K562 (cell line): ENCODE measurements around the gene CNIH4. TPM values are rescaled to one million over a fixed set of nuclear protein-coding genes. Genes with fewer than 3 reads are reported as not detected.

Experiments used
- ATF1 ChIP-seq, 2 experiments: fragments of 450-650 bp in 1 of 2; IDR thresholded peaks; 2 replicates each; pipeline ENCODE4 v1.6.1; 2016; ENCODE audit warnings: missing compliant biosample characterization in 1 of 2, missing genetic modification characterization in 1 of 2
- BRD9 ChIP-seq: fragments of 450-650 bp; IDR thresholded peaks from 2 replicates; pipeline ENCODE4 v1.6.1; 2018; ENCODE audit warnings: low read depth; ENCODE audit not compliant: partially characterized antibody
- MAFK ChIP-seq: IDR thresholded peaks from 2 replicates; pipeline ENCODE4 v1.6.1; 2011; ENCODE audit warnings: low read length, improper control_type of control experiment
- NELFE ChIP-seq: IDR thresholded peaks from 2 replicates; pipeline ENCODE4 v1.6.1; 2011; ENCODE audit warnings: mild to moderate bottlenecking; ENCODE audit not compliant: insufficient read depth, insufficient read length
- POLR2G ChIP-seq: fragments of 200-400 bp; formaldehyde crosslinking; IDR thresholded peaks from 2 replicates; pipeline ENCODE4 v1.6.1; 2017; ENCODE audit warnings: low read depth, mild to moderate bottlenecking, antibody characterized with exemption, low read length, moderate library complexity
- RFX5 ChIP-seq: IDR thresholded peaks from 2 replicates; pipeline ENCODE4 v1.6.1; 2011; ENCODE audit warnings: low read depth, mild to moderate bottlenecking, improper control_type of control experiment, low read length
- SRSF1 ChIP-seq: fragments of 200-400 bp; formaldehyde crosslinking; IDR thresholded peaks from 2 replicates; pipeline ENCODE4 v1.6.1; 2017; ENCODE audit warnings: mild to moderate bottlenecking, low read depth, low read length, moderate library complexity
- ZBED1 ChIP-seq: IDR thresholded peaks from 2 replicates; pipeline ENCODE4 v1.6.1; 2014
- ZNF324 ChIP-seq: fragments of 250-450 bp; sonication (Bioruptor Pico); IDR thresholded peaks from 2 replicates; pipeline ENCODE4 v1.4.0; 2020; ENCODE audit warnings: mild to moderate bottlenecking
- ZZZ3 ChIP-seq: fragments of 450-650 bp; IDR thresholded peaks from 2 replicates; pipeline ENCODE4 v1.6.1; 2016; ENCODE audit warnings: antibody characterized with exemption, mild to moderate bottlenecking, moderate library complexity
- polyA plus RNA-seq, 8 experiments: library from polyadenylated mRNA; depleted of rRNA in 4 of 8; stranded (reverse) in 5 of 8; unstranded in 3 of 8; fragments of >200 nt; fragmentation: Nextera tagmentation in 2 of 8; fragmentation: Illumina TruSeq in 1 of 8; extraction: Ambion mirVana in 2 of 8; extraction: Trizol in 1 of 8; gene quantifications; 2 replicates each; pipeline versions ENCODE4 v1.2.1 to v1.2.3, GENCODE V29; 2011 to 2014; ENCODE audit warnings: inconsistent platforms in 1 of 8, missing spikeins in 1 of 8
- total RNA-seq, 7 experiments: library from RNA; depleted of rRNA in 6 of 7; stranded (reverse); fragments of >200 nt in 6 of 7; fragmentation: Illumina TruSeq in 2 of 7; extraction: Trizol in 2 of 7; gene quantifications; 2 replicates each; pipeline versions ENCODE4 v1.2.1 to v1.2.3, GENCODE V29; 2011 to 2021; ENCODE audit warnings: low replicate concordance in 1 of 7
- TF ChIP-seq, protein P1 (sequence below): fragments of 250-450 bp; sonication (Bioruptor Pico); IDR thresholded peaks from 2 replicates; pipeline ENCODE4 v1.4.0; 2020; ENCODE audit warnings: mild to moderate bottlenecking
- TF ChIP-seq, protein P2 (sequence below): fragments of 250-450 bp; sonication (Bioruptor Pico); IDR thresholded peaks from 2 replicates; pipeline ENCODE4 v1.4.0; 2020; ENCODE audit warnings: mild to moderate bottlenecking, moderate library complexity
- TF ChIP-seq, protein P3 (sequence below), 2 experiments: fragments of 450-650 bp; conservative IDR thresholded peaks; 2 replicates each; pipeline ENCODE4 v1.6.1; 2017; ENCODE audit warnings: mild to moderate bottlenecking in 2 of 2, moderate library complexity in 2 of 2
- TF ChIP-seq, protein P4 (sequence below): fragments of 450-650 bp; IDR thresholded peaks from 2 replicates; pipeline ENCODE4 v1.6.1; 2016; ENCODE audit warnings: borderline replicate concordance
- TF ChIP-seq, protein P5 (sequence below): sonication (generic); formaldehyde crosslinking; IDR thresholded peaks from 2 replicates; pipeline ENCODE4 v1.8.0; 2022; ENCODE audit warnings: mild to moderate bottlenecking, missing genetic modification reagents

CNIH4 gene
- total and polyA plus RNA-seq, 9 of the 15 experiments (the other 6 are each of a cell fraction or from before 2014, with no cell fraction given): 41.3 to 266 (median 61.1) TPM

DNA sequence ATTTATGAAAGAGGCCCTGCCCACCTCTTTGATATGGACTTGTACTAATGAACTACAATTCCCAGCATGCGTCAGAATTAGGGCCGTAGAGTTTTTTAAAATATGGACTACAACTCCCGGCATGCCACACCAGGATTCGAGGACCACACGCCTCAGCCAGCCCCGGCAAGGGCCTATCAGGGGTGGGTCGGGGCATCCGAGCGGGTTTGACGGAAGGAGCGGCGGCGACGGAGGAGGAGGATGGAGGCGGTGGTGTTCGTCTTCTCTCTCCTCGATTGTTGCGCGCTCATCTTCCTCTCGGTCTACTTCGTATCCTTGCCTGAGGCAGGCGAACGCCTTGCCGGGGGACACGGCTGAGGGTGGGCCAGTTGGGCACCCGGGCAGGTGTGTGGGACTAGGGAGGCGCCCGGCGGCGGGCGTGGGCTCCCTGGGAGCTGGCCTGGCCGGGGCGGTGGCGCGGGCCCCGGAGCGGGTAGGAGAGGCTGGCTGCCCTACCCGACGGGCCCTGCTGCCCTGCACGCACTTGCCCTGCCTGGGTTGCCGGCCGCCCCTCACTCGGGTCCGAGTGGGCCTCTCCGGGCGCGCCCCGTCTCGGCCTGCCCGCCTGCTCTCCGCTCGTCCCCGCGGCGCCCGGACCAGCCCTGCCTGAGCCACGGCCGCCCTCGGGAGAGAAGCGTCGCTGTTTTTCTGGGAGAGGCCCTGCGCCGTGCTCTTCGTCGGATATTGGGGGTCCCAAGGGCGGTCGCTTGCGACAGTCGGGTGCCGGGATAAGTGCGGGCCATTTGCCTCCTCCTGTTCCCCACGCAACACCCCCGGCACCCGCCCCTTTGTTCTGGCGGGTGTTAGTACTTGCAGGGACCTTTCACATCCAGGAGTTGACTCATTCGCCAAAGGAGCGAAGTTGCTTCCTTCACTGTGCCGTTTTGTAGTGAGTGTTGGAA is at the start of gene CNIH4 (continued):
- TF ChIP-seq, protein P1, sequence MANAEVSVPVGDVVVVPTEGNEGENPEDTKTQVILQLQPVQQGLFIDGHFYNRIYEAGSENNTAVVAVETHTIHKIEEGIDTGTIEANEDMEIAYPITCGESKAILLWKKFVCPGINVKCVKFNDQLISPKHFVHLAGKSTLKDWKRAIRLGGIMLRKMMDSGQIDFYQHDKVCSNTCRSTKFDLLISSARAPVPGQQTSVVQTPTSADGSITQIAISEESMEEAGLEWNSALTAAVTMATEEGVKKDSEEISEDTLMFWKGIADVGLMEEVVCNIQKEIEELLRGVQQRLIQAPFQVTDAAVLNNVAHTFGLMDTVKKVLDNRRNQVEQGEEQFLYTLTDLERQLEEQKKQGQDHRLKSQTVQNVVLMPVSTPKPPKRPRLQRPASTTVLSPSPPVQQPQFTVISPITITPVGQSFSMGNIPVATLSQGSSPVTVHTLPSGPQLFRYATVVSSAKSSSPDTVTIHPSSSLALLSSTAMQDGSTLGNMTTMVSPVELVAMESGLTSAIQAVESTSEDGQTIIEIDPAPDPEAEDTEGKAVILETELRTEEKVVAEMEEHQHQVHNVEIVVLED: peak; percentile 71
- TF ChIP-seq, protein P2, sequence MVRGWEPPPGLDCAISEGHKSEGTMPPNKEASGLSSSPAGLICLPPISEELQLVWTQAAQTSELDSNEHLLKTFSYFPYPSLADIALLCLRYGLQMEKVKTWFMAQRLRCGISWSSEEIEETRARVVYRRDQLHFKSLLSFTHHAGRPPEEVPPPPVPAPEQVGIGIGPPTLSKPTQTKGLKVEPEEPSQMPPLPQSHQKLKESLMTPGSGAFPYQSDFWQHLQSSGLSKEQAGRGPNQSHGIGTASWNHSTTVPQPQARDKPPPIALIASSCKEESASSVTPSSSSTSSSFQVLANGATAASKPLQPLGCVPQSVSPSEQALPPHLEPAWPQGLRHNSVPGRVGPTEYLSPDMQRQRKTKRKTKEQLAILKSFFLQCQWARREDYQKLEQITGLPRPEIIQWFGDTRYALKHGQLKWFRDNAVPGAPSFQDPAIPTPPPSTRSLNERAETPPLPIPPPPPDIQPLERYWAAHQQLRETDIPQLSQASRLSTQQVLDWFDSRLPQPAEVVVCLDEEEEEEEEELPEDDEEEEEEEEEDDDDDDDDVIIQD (CRISPR knock-in tag): no peak
- TF ChIP-seq ZZZ3 (no peak), ZBED1 (no peak), MAFK (peak; percentile 12; the same call in 1 of the 2 replicates), POLR2G (peak; percentile 84), SRSF1 (no peak), BRD9 (no peak), NELFE (no peak), ZNF324 (no peak), ATF1 (CRISPR knock-in tag; IDR thresholded peaks at IDR 0.05) (no peak), ATF1 (tag; IDR thresholded peaks at IDR 0.05) (peak; percentile 87), RFX5 (peak; percentile 40; the same call in 1 of the 2 replicates)
- TF ChIP-seq, protein P3, sequence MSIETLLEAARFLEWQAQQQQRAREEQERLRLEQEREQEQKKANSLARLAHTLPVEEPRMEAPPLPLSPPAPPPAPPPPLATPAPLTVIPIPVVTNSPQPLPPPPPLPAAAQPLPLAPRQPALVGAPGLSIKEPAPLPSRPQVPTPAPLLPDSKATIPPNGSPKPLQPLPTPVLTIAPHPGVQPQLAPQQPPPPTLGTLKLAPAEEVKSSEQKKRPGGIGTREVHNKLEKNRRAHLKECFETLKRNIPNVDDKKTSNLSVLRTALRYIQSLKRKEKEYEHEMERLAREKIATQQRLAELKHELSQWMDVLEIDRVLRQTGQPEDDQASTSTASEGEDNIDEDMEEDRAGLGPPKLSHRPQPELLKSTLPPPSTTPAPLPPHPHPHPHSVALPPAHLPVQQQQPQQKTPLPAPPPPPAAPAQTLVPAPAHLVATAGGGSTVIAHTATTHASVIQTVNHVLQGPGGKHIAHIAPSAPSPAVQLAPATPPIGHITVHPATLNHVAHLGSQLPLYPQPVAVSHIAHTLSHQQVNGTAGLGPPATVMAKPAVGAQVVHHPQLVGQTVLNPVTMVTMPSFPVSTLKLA (conservative IDR thresholded peaks at IDR 0.05): peak; percentile 51 to 82
- TF ChIP-seq, protein P4, sequence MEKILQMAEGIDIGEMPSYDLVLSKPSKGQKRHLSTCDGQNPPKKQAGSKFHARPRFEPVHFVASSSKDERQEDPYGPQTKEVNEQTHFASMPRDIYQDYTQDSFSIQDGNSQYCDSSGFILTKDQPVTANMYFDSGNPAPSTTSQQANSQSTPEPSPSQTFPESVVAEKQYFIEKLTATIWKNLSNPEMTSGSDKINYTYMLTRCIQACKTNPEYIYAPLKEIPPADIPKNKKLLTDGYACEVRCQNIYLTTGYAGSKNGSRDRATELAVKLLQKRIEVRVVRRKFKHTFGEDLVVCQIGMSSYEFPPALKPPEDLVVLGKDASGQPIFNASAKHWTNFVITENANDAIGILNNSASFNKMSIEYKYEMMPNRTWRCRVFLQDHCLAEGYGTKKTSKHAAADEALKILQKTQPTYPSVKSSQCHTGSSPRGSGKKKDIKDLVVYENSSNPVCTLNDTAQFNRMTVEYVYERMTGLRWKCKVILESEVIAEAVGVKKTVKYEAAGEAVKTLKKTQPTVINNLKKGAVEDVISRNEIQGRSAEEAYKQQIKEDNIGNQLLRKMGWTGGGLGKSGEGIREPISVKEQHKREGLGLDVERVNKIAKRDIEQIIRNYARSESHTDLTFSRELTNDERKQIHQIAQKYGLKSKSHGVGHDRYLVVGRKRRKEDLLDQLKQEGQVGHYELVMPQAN: peak; percentile 61
- TF ChIP-seq, protein P5, sequence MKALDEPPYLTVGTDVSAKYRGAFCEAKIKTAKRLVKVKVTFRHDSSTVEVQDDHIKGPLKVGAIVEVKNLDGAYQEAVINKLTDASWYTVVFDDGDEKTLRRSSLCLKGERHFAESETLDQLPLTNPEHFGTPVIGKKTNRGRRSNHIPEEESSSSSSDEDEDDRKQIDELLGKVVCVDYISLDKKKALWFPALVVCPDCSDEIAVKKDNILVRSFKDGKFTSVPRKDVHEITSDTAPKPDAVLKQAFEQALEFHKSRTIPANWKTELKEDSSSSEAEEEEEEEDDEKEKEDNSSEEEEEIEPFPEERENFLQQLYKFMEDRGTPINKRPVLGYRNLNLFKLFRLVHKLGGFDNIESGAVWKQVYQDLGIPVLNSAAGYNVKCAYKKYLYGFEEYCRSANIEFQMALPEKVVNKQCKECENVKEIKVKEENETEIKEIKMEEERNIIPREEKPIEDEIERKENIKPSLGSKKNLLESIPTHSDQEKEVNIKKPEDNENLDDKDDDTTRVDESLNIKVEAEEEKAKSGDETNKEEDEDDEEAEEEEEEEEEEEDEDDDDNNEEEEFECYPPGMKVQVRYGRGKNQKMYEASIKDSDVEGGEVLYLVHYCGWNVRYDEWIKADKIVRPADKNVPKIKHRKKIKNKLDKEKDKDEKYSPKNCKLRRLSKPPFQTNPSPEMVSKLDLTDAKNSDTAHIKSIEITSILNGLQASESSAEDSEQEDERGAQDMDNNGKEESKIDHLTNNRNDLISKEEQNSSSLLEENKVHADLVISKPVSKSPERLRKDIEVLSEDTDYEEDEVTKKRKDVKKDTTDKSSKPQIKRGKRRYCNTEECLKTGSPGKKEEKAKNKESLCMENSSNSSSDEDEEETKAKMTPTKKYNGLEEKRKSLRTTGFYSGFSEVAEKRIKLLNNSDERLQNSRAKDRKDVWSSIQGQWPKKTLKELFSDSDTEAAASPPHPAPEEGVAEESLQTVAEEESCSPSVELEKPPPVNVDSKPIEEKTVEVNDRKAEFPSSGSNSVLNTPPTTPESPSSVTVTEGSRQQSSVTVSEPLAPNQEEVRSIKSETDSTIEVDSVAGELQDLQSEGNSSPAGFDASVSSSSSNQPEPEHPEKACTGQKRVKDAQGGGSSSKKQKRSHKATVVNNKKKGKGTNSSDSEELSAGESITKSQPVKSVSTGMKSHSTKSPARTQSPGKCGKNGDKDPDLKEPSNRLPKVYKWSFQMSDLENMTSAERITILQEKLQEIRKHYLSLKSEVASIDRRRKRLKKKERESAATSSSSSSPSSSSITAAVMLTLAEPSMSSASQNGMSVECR (CRISPR knock-in tag): peak; percentile 95; the same call in 1 of the 2 replicates
